Left lobe of liver (tissue), 2 donors: ENCODE data around the gene HOXA3. TPM values are rescaled to one million over a fixed set of nuclear protein-coding genes. Genes with fewer than 3 reads are reported as not detected.

ENCODE experiments used
- ATAC-seq: fragments of 200-7000 bp; cut with Tn5 transposase; one replicate; pipeline ENCODE4 v1.9.1; 2020; ENCODE audit warnings: mild to moderate bottlenecking, moderate library complexity
- DNase-seq: peaks from one replicate; pipeline ENCODE4 v3.0.0-alpha.2; 2020; ENCODE audit warnings: low spot score
- total RNA-seq: library from RNA; stranded (reverse); gene quantifications from one replicate; pipeline ENCODE4 v1.2.1, GENCODE V29; 2021
- donor health status: DM: no; HTN: no; CAD: no; lungs with moderate emphysema.
- donor health status: DM: no; HTN: yes; CAD: no.

Gene HOXA3
- total RNA-seq, 1 donor from 2014 or later: 0.30 TPM

DNA sequence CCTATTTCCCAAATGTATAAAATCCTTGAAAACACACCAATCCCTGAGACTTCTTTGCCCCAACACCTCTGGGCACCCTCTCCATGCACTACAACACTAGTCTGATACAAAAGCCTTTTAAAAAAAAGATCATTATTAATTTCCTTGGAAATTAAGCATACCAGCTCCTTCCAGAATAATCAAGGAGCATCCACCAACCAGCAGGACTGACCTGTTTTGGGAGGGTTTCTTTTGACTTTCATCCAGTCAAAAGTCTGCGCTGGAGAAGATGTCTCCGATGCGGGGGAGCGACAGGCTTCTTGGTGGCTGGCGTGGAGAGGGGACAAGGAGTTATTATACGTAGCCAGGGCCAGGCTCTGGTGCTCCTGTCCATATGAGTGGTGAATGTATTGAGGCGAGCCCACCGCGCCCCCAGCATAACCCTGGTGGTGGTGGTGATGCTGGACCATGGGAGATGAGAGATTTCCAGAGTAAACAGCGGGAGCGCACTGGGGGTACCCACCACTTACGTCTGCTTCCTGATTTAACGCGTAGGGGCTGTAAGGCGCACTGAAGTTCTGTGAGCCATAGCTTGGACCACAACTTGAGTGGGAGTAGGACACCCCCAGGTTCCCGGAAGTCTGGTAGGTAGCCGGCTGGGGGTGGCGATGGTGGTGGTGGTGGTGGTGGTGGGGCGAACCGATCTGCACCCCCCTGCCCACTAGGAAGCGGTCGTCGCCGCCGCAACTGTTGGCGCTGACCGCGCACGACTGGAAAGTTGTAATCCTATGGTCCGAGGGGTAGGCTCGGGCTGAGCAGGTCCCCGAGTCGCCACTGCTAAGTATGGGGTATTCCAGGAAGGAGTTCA is 57.1 kb downstream of the HOXA3 start:
- DNase-seq (no peak), ATAC-seq (no peak)

DNA sequence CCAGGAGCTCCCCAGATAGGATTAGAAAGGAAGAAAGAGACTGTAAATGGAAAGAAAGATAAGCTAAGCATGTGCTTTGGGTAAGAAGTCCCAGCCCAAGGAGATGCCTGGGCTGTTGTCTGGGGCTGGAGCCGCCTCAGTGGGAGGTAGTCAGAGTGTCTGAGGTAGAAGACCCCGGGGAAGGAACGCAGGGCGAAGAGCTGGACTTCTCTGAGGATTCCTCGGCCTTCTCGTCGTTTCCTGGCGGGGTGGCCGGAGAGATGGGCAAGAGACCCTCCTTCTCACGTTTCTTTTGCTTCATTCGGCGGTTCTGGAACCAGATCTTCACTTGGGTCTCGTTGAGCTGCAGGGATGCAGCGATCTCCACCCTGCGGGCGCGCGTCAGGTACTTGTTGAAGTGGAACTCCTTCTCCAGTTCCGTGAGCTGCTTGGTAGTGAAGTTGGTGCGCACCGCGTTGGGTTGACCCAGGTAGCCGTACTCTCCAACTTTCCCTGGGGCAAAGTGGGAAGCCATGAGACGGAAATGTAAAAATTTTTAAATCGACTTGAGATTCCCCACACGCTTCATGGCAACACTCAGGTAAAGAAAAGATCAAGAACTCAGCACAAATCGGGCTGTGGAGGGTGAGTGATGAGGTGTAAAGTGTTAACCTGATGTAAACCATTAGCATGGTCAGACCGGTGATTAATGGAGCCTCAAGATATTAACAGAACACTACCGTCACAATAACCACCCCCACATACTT is 57.9 kb downstream of the HOXA3 start:
- ATAC-seq (no peak), DNase-seq (no peak)

DNA sequence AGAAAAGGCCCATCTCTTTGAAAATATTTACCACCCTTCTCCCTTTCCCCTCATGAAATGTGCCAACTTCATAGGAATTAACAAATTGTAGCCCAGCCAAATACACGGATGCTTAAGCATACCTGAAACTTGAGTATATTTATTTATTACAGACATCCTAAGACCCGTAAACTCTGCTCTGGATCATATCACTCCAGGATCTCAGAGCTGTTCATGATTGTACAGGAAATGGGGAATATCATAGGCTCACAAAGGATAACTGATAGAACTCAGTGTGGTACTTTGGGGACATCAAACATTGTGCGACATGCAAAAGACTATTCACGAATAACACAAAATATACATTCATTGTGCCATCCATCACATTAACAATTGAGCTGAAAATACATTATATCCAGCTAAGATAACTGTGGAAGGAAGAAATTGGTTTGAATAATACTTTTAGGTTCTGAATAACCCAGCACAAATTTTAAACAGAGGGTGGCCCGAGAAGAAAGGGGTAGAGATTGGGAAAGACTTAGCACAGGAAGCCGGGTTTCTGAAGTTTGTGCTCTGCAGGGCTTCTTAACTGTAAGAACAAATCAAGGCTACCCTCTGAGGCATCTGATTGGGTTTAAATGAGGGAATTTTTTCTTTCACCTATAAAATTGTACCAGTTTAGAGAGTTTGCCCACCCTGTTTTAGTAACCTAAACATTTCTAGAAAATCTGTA is 59.0 kb downstream of the HOXA3 start:
- DNase-seq: no peak

DNA sequence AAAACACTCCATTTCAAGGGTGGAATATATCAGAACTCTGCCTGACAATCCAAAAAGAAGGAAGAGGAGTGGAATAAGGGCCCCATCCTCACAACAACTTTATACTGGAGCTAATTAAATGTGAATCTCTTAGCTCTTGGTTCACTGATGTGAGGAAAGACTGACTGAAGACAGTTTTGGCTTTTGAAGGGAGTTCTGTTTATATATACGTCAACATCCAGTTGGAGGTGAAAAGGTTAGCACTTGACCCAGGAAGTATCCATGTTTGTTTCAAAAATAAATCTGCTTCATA is 59.6 kb downstream of the HOXA3 start:
- no peak for ATAC-seq
- DNase-seq: no peak

More for the DNA sequence above, 59.0 kb downstream of the HOXA3 start:
- no peak for ATAC-seq

GRCh38 chr7:27091941-27092818 is 60.2 kb downstream of the HOXA3 start:
- DNase-seq: no peak
- ATAC-seq: no peak

DNA sequence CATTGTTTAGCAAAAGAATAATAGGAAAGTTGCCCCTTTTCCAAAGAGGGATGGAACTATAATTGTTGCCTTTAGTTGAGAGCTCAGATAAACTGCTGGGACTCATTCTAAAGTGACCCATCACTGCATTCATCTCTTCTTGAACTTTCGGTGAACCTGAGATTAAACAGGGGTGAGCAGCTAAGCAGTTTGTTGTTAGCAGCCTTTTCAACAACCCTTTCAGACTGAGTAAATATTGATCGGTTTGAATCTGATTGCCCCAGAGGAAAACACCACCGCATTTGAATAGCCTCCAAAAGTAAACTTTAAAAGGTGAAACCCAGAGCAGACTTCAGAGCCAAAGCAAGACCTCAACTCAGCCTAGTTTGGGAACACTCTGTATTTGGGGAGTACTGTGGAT is 61.3 kb downstream of the HOXA3 start:
- DNase-seq (no peak), ATAC-seq (no peak)

- ATAC-seq (no peak), DNase-seq (no peak)
These were observed 64.1 kb downstream of the HOXA3 start for GRCh38 chr7:27088002-27088922.

DNA sequence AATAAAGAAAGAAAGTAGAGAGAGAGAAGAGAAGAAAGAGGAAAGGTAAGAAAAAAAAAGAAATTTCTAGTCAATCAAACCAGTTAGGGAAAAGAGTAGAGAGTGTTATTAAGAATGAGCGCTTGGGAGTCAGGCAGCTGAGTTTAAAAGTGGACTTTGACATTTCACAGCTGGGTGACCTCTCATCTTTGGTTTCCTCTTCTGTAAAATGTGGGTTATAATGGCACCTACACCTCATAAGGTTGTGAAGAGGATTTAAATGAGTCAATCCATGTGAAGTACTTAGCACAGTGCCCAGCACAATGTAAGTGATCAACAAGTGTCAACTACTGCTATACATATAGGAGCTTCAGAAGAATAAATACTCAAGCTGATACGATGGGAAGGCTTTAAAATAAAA is 68.7 kb downstream of the HOXA3 start:
- no peak for ATAC-seq
- no peak for DNase-seq

DNA sequence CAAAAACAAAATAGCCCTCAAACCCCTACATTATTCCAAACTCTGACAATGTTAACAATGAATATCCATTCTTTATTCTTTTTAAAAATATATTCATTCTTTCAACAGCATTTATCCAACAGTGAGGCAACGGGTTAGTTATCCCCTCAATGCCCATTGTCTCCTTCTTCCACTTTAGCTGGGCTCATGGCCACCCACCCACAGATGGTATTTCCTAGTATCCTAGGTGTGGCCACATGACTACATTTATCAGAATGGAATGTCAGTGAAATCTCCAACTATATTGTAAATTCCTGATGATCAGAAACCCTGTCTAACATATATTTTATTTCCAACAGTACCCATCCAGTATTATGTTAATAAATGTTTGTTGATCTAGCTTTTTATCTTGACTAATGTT is 70.2 kb downstream of the HOXA3 start:
- no peak for DNase-seq
- no peak for ATAC-seq

- DNase-seq (no peak), ATAC-seq (no peak)
These were observed 71.4 kb downstream of the HOXA3 start for GRCh38 chr7:27080844-27081436.

- no peak for ATAC-seq
- no peak for DNase-seq
These were observed 73.0 kb downstream of the HOXA3 start for GRCh38 chr7:27079234-27079975.

- no peak for ATAC-seq
- DNase-seq: no peak
These were observed 73.7 kb downstream of the HOXA3 start for GRCh38 chr7:27078616-27079233.

DNA sequence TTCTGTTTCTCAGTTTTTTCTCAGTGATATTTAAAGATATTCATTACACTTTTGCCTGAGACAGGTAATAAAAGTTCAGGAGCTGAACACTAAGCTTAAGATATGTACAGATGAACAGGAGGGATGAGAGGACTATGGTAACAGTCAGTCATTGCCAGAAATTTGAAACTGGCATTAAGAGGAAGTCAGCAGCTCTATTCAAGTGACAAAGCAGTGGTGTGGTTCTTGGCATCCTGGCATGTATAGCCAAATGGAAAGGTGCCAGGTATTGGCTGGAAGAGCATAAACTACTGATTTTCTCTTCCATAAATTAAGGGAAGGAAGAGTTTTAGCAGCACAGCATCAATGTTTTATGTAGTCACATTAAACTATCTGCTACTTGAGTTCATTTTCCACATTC is 79.3 kb downstream of the HOXA3 start:
- ATAC-seq (no peak), DNase-seq (no peak)

DNA sequence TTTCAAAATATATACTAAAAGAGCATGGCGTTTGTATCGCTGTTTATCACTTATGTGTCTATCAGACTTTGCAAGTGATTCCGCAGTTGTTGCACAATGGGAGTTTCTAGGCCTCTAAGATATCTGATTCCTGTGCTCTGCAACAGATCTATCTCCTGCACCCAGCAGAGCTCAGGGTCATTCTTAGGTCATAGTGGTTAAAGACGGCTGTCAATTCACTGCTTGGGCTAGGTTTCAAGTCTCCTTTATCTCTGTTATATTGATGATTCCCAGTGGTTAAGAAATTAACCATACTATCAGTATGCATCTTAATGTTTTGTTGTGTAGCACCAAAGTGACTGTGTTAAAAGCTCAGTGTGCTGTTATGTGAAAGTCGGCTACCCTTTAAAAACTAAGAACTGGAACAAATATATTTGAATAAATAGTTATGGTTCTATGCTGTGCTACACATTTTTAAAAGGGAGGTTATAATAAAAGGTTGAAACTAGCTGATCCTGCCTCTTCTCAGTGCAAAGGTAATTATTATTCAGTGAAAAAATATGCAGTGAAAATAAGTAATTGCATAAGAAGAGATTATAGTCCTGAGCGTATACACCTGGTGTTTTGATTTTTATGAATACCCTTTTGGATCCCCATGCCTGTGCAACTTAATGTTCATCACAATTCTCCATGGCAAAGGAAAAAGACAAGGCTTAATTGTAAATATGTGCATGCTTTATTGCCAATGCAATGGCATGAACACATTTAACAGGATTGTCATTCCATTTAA is 80.6 kb downstream of the HOXA3 start:
- no peak for ATAC-seq
- no peak for DNase-seq

- no peak for DNase-seq
- no peak for ATAC-seq
These were observed 84.1 kb downstream of the HOXA3 start for GRCh38 chr7:27068259-27068658.

DNA sequence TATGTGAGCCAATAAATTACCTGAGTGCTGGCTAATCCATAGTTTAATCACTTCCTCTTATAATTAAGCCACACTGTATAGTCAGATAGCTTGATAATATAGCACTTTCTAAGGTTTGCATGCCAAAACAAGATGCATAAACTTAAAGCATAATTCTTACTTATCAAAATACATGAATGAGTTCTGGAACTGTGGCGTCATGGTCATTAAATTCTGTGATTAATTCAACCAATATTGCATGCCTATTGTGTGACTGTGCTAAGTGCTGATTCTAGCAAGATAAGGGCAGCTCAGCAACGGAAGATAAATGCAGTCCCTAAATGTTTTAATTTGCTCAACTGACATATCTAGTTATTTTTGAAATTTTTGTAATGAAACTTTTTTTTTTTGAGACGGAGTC is 86.2 kb downstream of the HOXA3 start:
- no peak for ATAC-seq
- no peak for DNase-seq

GRCh38 chr7:27065709-27066108 is 86.7 kb downstream of the HOXA3 start:
- ATAC-seq: no peak
- no peak for DNase-seq

- no peak for DNase-seq
- ATAC-seq: no peak
These were observed 87.7 kb downstream of the HOXA3 start for GRCh38 chr7:27064661-27065060.
